AG09319 (cell line): ENCODE data around the gene NTN3.

ENCODE experiments used
- DNase-seq: peaks from one replicate; pipeline ENCODE4 v3.0.0-alpha.2; 2010; ENCODE audit warnings: low read depth; ENCODE audit errors: extremely low read depth
- TF ChIP-seq, protein P1 (sequence below): IDR thresholded peaks from 2 replicates; pipeline ENCODE4 v1.5.1; 2011; ENCODE audit warnings: low read depth, mild to moderate bottlenecking, inconsistent platforms, low read length, moderate library complexity

Gene NTN3

DNA sequence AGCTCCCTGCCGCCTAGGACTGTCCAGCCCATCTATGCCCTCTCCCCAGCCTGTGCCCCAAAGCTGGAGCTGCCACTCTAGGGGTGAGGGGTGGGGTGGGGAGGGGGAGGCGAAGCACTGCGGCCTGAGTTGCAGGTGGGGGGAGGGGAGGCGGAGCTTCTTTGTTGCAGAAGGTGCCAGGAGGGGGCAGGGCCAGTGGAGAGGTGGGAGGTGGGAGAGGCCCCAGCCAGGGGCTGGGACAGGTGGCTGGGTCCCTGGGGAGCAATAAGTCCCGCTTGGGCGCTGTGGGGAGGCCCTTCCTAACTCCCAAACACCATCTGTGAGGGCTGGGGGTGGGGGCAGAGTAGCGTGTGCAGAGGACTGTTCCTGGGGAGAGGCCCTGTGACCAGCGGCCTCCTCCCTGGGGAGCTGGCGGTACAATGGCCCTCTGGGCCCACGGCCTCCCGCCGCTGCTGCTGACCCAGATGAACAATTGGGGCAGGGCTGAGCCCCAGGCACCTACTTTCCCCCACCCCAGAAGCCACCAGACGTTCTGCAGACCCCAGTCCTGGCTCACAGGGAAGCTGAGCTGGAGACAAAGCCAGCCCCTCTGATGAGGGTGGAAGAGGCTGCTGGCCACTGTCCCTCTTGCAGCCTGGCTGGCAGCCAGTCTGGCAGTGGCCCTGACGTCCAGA lies 2.2 kb upstream of the NTN3 start:
- no peak for DNase-seq
- TF ChIP-seq, protein P1, sequence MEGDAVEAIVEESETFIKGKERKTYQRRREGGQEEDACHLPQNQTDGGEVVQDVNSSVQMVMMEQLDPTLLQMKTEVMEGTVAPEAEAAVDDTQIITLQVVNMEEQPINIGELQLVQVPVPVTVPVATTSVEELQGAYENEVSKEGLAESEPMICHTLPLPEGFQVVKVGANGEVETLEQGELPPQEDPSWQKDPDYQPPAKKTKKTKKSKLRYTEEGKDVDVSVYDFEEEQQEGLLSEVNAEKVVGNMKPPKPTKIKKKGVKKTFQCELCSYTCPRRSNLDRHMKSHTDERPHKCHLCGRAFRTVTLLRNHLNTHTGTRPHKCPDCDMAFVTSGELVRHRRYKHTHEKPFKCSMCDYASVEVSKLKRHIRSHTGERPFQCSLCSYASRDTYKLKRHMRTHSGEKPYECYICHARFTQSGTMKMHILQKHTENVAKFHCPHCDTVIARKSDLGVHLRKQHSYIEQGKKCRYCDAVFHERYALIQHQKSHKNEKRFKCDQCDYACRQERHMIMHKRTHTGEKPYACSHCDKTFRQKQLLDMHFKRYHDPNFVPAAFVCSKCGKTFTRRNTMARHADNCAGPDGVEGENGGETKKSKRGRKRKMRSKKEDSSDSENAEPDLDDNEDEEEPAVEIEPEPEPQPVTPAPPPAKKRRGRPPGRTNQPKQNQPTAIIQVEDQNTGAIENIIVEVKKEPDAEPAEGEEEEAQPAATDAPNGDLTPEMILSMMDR, result no peak

DNA sequence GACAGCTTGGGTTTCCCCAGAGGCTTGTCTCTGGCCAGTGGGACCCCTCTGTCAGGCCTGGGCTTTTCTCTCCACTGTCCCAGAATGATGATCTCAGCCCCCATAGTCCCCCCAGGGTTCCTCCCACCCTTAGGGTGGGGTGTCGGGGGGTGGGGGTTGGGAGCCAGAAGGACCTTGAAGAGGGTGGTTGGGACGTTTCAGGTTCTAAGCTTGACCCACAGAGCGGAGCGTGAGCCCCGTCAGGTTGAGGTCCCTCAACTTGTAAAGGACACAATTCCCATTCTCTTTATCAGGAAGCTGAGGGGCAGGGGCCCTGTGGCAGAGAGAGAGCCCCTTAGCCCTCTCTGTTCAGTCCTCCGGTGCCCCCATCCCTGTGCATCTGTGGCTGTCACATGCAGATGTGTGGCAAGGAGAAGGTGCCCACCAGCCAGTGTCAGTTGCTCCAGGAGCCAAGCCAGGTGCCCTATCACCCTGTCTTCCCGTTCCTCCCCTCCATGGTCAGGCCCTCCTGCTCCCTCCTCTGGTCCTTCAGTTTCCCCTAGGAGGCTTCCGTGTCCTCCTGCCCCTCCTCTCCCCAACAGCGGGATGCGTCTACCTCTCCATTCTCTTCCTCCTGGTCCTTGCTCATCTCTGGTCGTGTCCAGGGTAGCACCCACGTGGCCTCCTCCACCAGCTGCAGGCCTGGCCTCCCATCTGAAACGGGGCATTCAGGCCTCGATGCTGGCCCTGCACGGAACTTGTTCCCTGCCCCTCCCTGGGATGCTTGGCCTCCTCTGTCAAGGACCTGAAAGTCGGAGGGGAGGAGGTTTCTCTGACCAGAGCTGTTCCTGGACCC lies 1.5 kb upstream of the NTN3 start:
- TF ChIP-seq, protein P1, result no peak
- DNase-seq, result no peak

DNA sequence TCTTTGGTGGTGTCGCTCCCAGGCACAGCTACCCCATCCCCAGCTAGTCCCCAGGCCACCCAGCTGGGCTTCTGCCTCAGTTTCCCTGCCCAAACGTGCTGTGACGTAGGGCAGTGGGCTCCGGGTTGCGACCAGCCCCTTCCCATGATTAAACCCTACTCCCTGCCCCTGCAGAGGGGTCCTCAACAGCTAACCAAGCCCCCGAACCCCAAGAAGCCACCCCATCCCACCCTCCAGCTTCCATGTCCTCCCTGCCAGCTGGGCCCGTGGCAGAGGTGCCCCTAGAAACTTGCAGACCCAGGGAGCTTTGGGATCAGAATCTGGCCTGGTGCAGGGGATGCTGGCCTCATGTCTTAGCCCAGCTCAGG lies 879 bp upstream of the NTN3 start:
- TF ChIP-seq, protein P1, result no peak
- no peak for DNase-seq

DNA sequence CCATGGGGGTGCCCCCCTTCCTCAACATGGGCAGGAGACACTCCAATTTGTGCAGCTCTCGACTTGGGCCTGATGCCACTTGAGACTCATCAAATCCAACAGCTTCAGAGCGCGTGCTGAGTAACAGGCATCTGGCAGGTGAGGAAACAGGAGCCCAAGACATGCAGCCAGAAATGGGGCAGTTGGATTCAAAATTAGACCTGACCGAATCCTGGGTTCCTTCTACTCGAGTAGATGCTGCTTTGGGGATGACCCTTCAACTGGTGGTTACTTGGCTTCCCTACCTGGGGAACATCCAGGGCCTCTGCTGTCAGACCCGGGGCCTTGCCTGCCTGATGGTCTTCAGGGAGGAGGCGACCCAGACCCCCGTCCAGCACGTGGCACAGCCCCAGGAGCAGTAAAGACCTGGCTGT lies 488 bp upstream of the NTN3 start:
- TF ChIP-seq, protein P1, result no peak
- DNase-seq, result no peak

DNA sequence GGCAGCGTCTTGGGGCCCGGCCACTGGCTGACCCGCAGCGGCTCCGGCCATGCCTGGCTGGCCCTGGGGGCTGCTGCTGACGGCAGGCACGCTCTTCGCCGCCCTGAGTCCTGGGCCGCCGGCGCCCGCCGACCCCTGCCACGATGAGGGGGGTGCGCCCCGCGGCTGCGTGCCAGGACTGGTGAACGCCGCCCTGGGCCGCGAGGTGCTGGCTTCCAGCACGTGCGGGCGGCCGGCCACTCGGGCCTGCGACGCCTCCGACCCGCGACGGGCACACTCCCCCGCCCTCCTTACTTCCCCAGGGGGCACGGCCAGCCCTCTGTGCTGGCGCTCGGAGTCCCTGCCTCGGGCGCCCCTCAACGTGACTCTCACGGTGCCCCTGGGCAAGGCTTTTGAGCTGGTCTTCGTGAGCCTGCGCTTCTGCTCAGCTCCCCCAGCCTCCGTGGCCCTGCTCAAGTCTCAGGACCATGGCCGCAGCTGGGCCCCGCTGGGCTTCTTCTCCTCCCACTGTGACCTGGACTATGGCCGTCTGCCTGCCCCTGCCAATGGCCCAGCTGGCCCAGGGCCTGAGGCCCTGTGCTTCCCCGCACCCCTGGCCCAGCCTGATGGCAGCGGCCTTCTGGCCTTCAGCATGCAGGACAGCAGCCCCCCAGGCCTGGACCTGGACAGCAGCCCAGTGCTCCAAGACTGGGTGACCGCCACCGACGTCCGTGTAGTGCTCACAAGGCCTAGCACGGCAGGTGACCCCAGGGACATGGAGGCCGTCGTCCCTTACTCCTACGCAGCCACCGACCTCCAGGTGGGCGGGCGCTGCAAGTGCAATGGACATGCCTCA lies 773 bp downstream of the NTN3 start:
- DNase-seq, result no peak
- TF ChIP-seq, protein P1, result no peak

DNA sequence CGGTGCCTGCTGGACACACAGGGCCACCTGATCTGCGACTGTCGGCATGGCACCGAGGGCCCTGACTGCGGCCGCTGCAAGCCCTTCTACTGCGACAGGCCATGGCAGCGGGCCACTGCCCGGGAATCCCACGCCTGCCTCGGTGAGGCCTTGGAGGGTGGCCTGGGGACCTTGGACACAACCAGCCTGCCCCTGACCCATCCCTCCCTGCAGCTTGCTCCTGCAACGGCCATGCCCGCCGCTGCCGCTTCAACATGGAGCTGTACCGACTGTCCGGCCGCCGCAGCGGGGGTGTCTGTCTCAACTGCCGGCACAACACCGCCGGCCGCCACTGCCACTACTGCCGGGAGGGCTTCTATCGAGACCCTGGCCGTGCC lies 1.4 kb downstream of the NTN3 start:
- DNase-seq, result no peak
- TF ChIP-seq, protein P1, result no peak
